Left ventricle myocardium inferior (tissue), 1 donor: ENCODE measurements around the gene CEACAM21. TPM values are rescaled to one million over a fixed set of nuclear protein-coding genes. Genes with fewer than 3 reads are reported as not detected.

ENCODE experiments used
- DNase-seq: peaks from one replicate; pipeline ENCODE4 v3.0.0-alpha.2; 2020
- H3K27ac ChIP-seq: fragments of 200-600 bp; replicated peaks from 2 replicates; pipeline ENCODE4 v1.8.0; 2021
- H3K27me3 ChIP-seq: fragments of 200-600 bp; 2 replicates; pipeline ENCODE4 v1.8.0; 2021; ENCODE audit warnings: low read depth
- H3K36me3 ChIP-seq: fragments of 200-600 bp; 2 replicates; pipeline ENCODE4 v1.8.0; 2021
- H3K4me1 ChIP-seq: fragments of 200-600 bp; 2 replicates; pipeline ENCODE4 v1.8.0; 2021
- H3K4me3 ChIP-seq: fragments of 200-600 bp; 2 replicates; pipeline ENCODE4 v1.8.0; 2021; ENCODE audit warnings: mild to moderate bottlenecking, moderate library complexity
- H3K9me3 ChIP-seq: fragments of 200-600 bp; replicated peaks from 2 replicates; pipeline ENCODE4 v1.8.0; 2021
- CTCF ChIP-seq: fragments of 200-600 bp; IDR thresholded peaks from 2 replicates; pipeline ENCODE4 v1.8.0; 2021; ENCODE audit warnings: antibody characterized with exemption, mild to moderate bottlenecking, borderline replicate concordance
- intact Hi-C: fragments of 100-400 bp; cut with micrococcal nuclease; formaldehyde crosslinking; loops from one replicate; pipeline ENCODE4 v1.11.0; 2022
- total RNA-seq: library from RNA; stranded (reverse); fragmentation: NEBNext Ultra II Directional; extraction: Animal tissue kit (Norgen Biotek cat#: 25700); gene quantifications from one replicate; pipeline ENCODE4 v1.2.1, GENCODE V29; 2021
- donor health status: DM: no; HTN: yes; CAD: no; lungs with severe emphysema.

CEACAM21 gene
- total RNA-seq, 1 donor from 2014 or later, result 0.60 TPM

- DNase-seq, result peak; percentile 22
- intact Hi-C loops, result no loop called here
- peak; percentile 92 for TF ChIP-seq CTCF
- H3K36me3 ChIP-seq, result no peaks in the 10 kb centered on the region
- peaks cover 63% of the 10 kb centered on the region for H3K27me3 ChIP-seq
- no peak overlapping the region for H3K27ac ChIP-seq
- no peaks in the 10 kb centered on the region for H3K4me1 ChIP-seq
- no peak overlapping the region for H3K4me3 ChIP-seq
- peaks cover 16% of the 10 kb centered on the region for H3K9me3 ChIP-seq
Observed at GRCh38 chr19:41597600-41598041, 21.7 kb downstream of the CEACAM21 start.

DNA sequence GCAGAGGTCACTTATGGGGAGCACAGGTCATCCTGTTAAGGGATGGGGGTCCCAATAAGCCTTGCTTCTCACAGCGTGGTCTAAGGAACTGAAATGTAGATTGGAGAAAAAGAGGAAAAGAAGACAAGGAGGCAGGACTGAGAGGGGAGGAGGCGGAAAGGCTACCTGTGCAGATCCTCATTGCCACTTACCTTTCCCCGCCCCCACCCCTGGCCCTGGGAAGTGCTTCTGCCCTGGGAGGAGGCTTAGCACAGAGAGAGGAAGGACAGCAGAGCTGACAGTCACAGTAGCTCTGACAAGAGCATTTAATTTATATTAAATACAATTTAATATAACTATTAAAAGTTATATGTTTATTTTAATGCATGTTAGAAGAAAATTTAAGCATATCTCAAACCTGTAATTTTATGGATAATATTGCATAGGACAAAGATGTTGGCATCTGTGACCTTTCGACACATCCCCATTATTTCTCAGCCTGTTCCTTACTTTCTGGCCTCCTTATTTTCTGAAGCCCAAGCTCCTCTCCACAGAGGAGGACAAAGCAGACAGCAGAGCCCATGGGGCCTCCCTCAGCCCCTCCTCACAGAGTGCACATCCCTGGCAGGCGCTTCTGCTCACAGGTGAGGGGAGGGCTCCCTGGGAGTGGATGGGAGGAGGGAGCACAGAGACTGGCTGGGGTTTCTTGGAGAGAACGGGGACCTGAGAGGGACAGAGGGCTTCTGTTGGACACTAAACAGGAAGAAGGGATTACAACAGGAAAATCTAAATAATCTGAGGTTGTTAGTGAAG is 23.4 kb downstream of the CEACAM21 start:
- Histone ChIP-seq H3K4me1 (no peaks in the 10 kb centered on the region), H3K9me3 (no peaks in the 10 kb centered on the region), H3K4me3 (no peak overlapping the region), H3K27me3 (peaks cover 80% of the 10 kb centered on the region), H3K27ac (no peak overlapping the region), H3K36me3 (no peaks in the 10 kb centered on the region)
- TF ChIP-seq CTCF, result no peak
- no peak for DNase-seq
- intact Hi-C loops, result no loop called here

- H3K9me3 ChIP-seq, result no peaks in the 10 kb centered on the region
- intact Hi-C loops, result no loop called here
- no peak overlapping the region for H3K27ac ChIP-seq
- H3K4me3 ChIP-seq, result no peak overlapping the region
- no peak for DNase-seq
- no peak for TF ChIP-seq CTCF
- H3K36me3 ChIP-seq, result no peaks in the 10 kb centered on the region
- peaks cover 80% of the 10 kb centered on the region for H3K27me3 ChIP-seq
- no peaks in the 10 kb centered on the region for H3K4me1 ChIP-seq
Observed at GRCh38 chr19:41601771-41602170, 25.8 kb downstream of the CEACAM21 start.

DNA sequence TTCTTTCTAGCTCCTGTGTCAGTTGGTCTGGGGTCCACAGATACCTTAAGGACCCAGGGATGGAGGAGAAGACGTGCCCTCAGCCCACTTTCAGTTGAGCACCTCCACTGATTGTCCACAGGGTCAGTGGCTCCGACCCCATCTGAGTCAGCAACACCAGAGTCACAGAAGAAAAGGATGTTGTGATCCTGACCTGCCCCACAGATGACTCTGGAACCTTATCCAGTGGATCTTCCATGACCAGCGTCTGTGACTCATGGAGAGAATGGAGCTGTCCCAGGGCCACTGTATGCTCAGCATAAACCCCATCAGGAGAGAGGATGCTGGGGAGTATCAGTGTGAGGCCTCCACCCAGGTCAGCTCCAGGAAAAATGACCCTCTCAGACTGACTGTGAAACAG is 28.9 kb downstream of the CEACAM21 start:
- Histone ChIP-seq H3K36me3 (no peaks in the 10 kb centered on the region), H3K4me3 (no peak overlapping the region), H3K27me3 (peaks cover 59% of the 10 kb centered on the region), H3K27ac (no peak overlapping the region), H3K9me3 (peaks cover 9% of the 10 kb centered on the region), H3K4me1 (no peaks in the 10 kb centered on the region)
- no peak for TF ChIP-seq CTCF
- DNase-seq, result no peak
- intact Hi-C loops, result no loop called here

DNA sequence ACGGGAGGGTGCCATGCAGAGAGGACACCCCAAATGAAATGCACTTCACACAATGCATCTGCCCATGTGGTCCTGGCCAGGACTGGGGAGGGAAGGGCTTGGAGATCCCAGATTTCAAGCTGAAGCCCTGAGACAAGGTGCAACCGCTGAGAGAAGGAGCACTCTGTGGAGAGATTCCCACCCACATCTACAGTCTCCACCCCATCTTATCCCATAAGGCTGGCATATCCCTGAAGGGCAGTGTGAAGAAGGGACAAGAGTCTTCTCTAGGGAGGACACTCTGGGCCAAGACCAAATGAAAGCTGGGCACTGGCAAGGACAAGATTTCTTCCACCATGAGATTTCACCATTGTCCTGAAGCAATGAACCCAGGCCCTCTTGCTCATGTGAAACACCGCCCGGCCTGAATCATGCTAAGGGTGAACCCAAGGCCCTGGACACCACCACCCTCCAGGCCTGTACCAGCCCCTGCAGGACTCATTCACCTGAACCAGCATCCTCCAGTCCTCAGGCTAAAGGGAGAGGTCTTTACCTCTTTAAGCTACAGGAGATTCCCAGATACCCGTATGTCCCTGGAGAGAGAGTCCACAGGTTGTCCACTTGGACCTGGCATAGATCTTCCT is 30.4 kb downstream of the CEACAM21 start:
- Histone ChIP-seq H3K4me1 (no peaks in the 10 kb centered on the region), H3K27me3 (peaks cover 49% of the 10 kb centered on the region), H3K27ac (no peak overlapping the region), H3K4me3 (no peak overlapping the region), H3K36me3 (no peaks in the 10 kb centered on the region), H3K9me3 (peaks cover 13% of the 10 kb centered on the region)
- no peak for DNase-seq
- TF ChIP-seq CTCF, result no peak
- intact Hi-C loops, result no loop called here
